GM12891 (cell line): Measurements from ENCODE around the gene CDCP2.

Experiments
- POLR2AphosphoS5 ChIP-seq: IDR thresholded peaks from 2 replicates; pipeline ENCODE4 v1.6.1; 2011; ENCODE audit warnings: low read depth, low read length, control low read depth
- SPI1 ChIP-seq: IDR thresholded peaks from 2 replicates; pipeline ENCODE4 v1.6.1; 2011; ENCODE audit warnings: low read depth, low read length, control low read depth
- TAF1 ChIP-seq: IDR thresholded peaks from 2 replicates; pipeline ENCODE4 v1.6.1; 2011; ENCODE audit warnings: low read depth, low read length, control low read depth

DNA sequence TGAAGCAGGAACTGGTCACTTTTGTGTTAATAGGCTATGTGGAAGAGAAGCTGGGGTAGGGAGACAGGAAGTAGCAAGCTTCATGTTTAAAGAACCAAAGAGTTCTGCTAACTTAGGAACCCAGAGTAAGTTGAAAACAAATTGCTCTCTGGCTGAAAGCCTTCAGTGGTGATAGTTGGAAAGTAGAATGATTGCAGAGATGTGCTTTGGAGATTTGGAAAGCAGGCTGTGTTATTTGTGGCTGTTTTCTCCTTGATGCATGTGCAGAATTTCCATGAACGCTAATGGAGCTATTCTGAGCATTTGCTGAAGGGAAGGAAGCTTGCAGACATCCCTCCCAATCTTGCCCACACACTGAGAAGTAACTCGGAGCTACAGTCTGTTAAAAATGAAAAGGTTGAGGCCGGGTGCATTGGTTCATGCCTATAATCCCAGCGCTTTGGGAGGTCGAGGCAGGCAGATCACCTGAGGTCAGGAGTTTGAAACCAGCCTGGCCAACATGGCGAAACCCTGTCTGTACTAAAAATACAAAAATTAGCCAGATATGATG, 53.7 kb downstream of the CDCP2 start:
- TF ChIP-seq SPI1 (no peak), POLR2AphosphoS5 (no peak), TAF1 (no peak)
